Measurements from ENCODE around the gene DDX52. TPM values are rescaled to one million over a fixed set of nuclear protein-coding genes. Genes with fewer than 3 reads are reported as not detected.

DDX52 gene
- total RNA-seq, 4 donors from 2014 or later: 30.2 to 54.6 (median 43.0) TPM

DNA sequence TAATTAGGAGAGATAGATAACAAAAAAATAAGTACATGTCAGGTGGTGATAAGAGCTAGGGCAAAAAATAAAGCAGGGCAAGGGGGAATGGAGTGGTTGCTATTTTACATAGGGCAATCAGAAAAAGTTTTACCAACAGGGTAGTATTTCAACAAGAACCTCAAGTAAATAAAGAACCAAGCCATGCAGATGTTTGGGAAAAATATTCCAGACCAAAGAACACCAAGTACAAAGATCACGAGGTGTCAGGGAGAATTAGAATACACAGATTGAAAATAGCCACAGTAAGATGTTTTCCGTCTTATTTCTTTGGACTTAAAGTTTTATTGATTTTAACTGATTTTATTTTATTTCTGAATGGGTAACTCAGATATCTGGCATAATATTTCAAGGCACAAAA is 45.1 kb downstream of the DDX52 start:
- no peak for DNase-seq
- H3K27me3 ChIP-seq: no peaks in the 10 kb centered on the region
- no peak overlapping the region for H3K4me3 ChIP-seq
- TF ChIP-seq POLR2A (IDR thresholded peaks at IDR 0.05): no peak
- TF ChIP-seq, protein P1, sequence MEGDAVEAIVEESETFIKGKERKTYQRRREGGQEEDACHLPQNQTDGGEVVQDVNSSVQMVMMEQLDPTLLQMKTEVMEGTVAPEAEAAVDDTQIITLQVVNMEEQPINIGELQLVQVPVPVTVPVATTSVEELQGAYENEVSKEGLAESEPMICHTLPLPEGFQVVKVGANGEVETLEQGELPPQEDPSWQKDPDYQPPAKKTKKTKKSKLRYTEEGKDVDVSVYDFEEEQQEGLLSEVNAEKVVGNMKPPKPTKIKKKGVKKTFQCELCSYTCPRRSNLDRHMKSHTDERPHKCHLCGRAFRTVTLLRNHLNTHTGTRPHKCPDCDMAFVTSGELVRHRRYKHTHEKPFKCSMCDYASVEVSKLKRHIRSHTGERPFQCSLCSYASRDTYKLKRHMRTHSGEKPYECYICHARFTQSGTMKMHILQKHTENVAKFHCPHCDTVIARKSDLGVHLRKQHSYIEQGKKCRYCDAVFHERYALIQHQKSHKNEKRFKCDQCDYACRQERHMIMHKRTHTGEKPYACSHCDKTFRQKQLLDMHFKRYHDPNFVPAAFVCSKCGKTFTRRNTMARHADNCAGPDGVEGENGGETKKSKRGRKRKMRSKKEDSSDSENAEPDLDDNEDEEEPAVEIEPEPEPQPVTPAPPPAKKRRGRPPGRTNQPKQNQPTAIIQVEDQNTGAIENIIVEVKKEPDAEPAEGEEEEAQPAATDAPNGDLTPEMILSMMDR (IDR thresholded peaks at IDR 0.05): no peak
- H3K4me1 ChIP-seq: no peaks in the 10 kb centered on the region
- no peaks in the 10 kb centered on the region for H3K9me3 ChIP-seq
- H3K36me3 ChIP-seq: peaks cover 0 to 59% (median 6%) of the 10 kb centered on the region in 3 donors
- H3K27ac ChIP-seq: no peak overlapping the region

DNA sequence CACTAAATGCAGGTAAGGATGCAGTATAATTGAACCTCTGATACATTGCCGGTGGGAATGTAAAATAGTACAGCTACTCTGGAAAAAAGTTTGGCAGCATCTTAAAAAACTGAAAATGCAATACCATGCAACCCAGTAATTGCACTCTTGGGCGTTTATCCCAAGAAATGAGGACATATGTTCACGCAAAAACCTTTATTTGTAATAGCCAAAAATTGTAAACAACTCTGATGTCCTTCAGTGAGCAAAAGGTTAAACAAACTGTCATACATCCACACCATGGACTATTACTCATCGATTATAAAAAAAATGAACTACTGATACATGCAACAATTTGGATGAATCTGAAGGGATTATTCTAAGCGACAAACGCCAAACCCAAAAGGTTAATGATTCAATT is 51.0 kb downstream of the DDX52 start:
- Histone ChIP-seq H3K27me3 (no peaks in the 10 kb centered on the region), H3K27ac (no peak overlapping the region), H3K9me3 (no peaks in the 10 kb centered on the region), H3K4me3 (no peak overlapping the region), H3K36me3 (peaks cover 0 to 28% (median 0%) of the 10 kb centered on the region in 3 donors), H3K4me1 (no peaks in the 10 kb centered on the region)
- no peak for DNase-seq
- TF ChIP-seq, protein P1 (IDR thresholded peaks at IDR 0.05): no peak
- no peak for TF ChIP-seq POLR2A (IDR thresholded peaks at IDR 0.05)

DNA sequence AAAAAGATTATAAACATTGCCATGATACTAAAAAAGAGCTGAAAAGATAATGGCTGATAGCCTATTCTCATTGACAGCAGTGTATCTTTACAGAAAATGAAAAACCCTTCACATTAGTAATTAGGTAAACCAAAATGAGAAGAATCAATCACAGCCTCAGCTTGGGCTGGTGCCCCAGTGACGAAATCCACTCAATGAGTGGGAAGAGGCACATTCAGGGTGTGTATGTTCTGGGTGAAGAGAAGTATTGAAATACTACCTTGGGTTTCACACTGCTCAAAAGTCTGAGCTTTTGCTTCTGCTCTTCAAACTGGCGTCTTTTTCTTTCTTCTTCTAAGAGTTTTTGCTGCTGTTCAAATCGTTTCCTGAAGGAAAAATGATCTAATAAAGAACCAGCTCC is 58.2 kb downstream of the DDX52 start:
- no peak for TF ChIP-seq POLR2A (IDR thresholded peaks at IDR 0.05)
- TF ChIP-seq, protein P1 (IDR thresholded peaks at IDR 0.05): no peak
- H3K27me3 ChIP-seq: no peaks in the 10 kb centered on the region
- H3K36me3 ChIP-seq: peaks cover 0 to 64% (median 5%) of the 10 kb centered on the region in 3 donors
- no peak overlapping the region for H3K4me3 ChIP-seq
- H3K4me1 ChIP-seq: no peaks in the 10 kb centered on the region
- no peak for DNase-seq
- no peaks in the 10 kb centered on the region for H3K9me3 ChIP-seq
- H3K27ac ChIP-seq: no peak overlapping the region

DNA sequence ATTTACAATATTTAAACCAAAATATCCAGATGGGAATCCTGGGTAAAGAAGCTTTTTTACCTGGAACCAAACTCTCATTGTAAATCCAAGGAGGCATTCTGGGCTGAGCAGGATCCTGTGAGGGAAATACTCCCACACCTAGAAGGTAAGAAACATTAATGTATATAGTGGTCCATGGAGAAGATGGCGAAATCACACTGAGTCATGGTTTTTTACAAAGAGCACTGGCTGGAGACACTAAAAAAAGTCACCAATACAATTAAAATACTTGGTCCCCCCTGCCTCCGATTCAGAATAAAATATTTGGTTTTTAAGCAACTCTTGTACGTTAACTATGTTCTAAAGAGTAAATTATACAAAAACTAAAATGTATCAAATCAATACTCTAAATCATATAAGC is 67.0 kb downstream of the DDX52 start:
- no peaks in the 10 kb centered on the region for H3K27me3 ChIP-seq
- peaks cover 0 to 80% (median 0%) of the 10 kb centered on the region in 3 donors for H3K36me3 ChIP-seq
- no peak for DNase-seq
- no peak overlapping the region for H3K27ac ChIP-seq
- H3K9me3 ChIP-seq: no peaks in the 10 kb centered on the region
- TF ChIP-seq POLR2A (IDR thresholded peaks at IDR 0.05): no peak
- TF ChIP-seq, protein P1 (IDR thresholded peaks at IDR 0.05): no peak
- H3K4me3 ChIP-seq: no peak overlapping the region
- no peaks in the 10 kb centered on the region for H3K4me1 ChIP-seq

DNA sequence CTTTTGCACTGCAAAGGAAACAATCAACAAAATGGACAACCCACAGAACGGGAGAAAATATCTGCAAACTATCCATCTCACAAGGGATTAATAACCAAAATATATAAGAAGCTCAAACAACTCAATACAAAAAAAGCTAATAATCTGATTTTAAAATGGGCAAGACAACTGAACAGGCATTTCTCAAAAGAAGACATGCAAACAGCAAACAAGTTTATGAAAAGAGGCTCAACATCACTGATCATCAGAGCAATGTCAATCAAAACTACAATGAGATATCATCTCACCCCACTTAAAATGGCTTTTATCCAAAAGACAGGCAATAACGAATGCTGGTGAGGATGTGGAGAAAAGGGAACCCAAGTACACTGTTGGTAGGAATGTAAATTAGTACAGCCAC is 68.8 kb downstream of the DDX52 start:
- no peak overlapping the region for H3K4me3 ChIP-seq
- H3K4me1 ChIP-seq: no peaks in the 10 kb centered on the region
- H3K36me3 ChIP-seq: peaks cover 0 to 82% (median 5%) of the 10 kb centered on the region in 3 donors
- H3K27ac ChIP-seq: no peak overlapping the region
- no peaks in the 10 kb centered on the region for H3K9me3 ChIP-seq
- no peak for DNase-seq
- TF ChIP-seq POLR2A (IDR thresholded peaks at IDR 0.05): no peak
- TF ChIP-seq, protein P1 (IDR thresholded peaks at IDR 0.05): no peak
- H3K27me3 ChIP-seq: no peaks in the 10 kb centered on the region

DNA sequence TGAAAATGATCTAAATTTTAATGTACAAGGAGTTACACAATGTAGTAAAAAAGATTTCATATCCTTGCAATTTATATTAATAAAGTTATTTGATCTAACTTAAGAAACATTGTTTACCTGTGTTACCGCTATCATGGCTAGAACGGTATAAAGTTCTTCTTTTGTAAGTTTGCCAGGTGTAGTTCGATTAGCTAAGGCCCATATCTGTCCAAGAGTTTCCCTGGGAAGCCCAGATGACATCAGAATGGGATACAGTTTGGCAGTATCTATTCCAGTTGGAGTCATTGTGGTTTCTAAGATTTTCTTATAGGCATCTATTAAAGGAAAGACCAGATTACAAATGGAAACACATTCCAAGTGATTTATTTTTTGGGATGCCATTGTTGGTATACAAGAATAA is 71.6 kb downstream of the DDX52 start:
- TF ChIP-seq, protein P1 (IDR thresholded peaks at IDR 0.05): no peak
- TF ChIP-seq POLR2A (IDR thresholded peaks at IDR 0.05): no peak
- H3K4me1 ChIP-seq: no peaks in the 10 kb centered on the region
- no peaks in the 10 kb centered on the region for H3K9me3 ChIP-seq
- no peaks in the 10 kb centered on the region for H3K27me3 ChIP-seq
- H3K27ac ChIP-seq: no peak overlapping the region
- no peak for DNase-seq
- H3K4me3 ChIP-seq: no peak overlapping the region
- peaks cover 4 to 88% (median 5%) of the 10 kb centered on the region in 3 donors for H3K36me3 ChIP-seq

Measured in Peyer's patch (tissue), 4 donors.